Left renal cortex interstitium (tissue), 4 donors: Measurements from ENCODE around the gene RDH11. TPM values are rescaled to one million over a fixed set of nuclear protein-coding genes. Genes with fewer than 3 reads are reported as not detected.
"Not testable (repeated sequence)": the region's sequence is repeated elsewhere in the genome, so short reads cannot be mapped to it uniquely, and the experiment has no call there.

Source experiments
- DNase-seq, 4 donors: peaks; one replicate each; pipeline ENCODE4 v3.0.0-alpha.2; 2013; ENCODE audit warnings: low read depth in 4 of 4, low spot score in 2 of 4, missing footprints in 1 of 4
- polyA plus RNA-seq, 4 donors: library from polyadenylated mRNA; unstranded; fragments of 120-200 nt; gene quantifications; one replicate each; pipeline ENCODE4 v1.2.1, GENCODE V29; 2013; ENCODE audit not compliant: insufficient read length in 4 of 4

Gene RDH11
- polyA plus RNA-seq, 4 donors: 96.0 to 120 (median 104) TPM

DNA sequence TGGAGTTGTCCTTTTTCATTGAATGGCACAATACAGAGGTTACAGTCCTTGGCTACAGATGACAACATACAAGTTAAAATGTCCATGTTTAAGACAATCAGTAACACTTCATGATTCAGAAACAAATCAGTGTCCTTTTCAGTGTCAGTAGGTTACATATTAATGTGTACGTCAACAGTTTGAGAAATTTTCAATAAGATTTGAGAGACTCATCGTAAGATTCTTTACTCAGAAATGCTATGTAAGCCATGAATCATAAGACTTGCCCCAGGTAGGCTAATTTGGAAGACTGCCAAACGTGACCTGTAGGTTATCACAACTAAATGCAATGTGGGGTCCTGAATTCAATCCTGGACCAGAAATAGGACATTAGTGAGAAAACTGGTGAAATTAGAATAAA is 9.6 kb upstream of the RDH11 start:
- no peak for DNase-seq

DNA sequence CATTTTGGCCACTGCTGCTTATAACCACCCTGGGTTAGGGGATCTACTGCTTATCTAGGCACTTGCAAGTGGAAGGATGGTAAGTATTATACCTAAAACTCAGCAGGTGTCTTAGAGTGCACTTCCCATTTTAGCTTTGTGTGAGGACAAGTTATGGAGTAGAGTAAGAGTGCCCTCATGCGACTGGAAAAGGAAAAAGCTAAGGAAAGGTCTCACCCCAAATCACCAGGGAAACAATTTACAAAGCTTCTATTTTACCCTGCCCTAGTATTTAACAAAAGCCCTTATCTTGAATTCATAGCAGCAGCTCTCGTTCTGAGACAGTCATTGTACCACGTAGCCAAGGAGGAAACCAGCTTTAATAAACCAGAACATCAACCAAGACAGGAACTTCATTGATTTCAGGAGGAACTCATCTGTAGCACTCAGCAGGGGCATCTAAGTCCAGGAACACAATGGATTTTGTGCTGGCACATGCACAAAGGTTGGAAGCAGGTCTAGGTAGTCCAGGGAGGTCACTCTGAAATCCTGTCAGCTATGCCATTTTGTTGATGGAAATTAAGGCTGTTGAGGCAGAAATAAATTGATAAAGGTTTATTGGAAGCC is 9.0 kb upstream of the RDH11 start:
- peak in 2 of 4 donors; percentile 34 to 48 for DNase-seq

- DNase-seq: no peak
These were observed 8.4 kb upstream of the RDH11 start for GRCh38 chr14:67703997-67704396.

DNA sequence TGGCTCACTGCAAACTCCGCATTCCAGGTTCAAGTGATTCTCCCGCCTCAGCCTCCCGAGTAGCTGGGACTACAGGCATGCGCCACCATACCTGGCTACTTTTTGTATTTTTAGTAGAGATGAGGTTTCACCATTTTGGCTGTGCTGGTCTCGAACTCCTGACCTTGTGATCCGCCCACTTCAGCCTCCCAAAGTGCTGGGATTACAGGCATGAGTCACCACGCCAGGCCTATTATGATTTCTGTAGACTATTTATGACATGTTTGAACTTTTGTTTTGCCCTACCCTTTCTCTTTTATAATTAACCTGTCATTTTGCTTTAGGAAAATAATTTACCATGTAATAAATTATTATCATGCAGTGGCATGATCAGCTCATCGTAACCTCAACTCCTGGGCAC is 5.9 kb upstream of the RDH11 start, which contains the start of gene RDH12:
Gene RDH12 (plus strand): TSS at position 395 of the 400 bp plus-strand sequence. CDS start 20,757 bp downstream, outside the sequence.
- DNase-seq: not testable (repeated sequence)

- DNase-seq: no peak
These were observed 2.6 kb upstream of the RDH11 start for GRCh38 chr14:67698179-67698578.

DNA sequence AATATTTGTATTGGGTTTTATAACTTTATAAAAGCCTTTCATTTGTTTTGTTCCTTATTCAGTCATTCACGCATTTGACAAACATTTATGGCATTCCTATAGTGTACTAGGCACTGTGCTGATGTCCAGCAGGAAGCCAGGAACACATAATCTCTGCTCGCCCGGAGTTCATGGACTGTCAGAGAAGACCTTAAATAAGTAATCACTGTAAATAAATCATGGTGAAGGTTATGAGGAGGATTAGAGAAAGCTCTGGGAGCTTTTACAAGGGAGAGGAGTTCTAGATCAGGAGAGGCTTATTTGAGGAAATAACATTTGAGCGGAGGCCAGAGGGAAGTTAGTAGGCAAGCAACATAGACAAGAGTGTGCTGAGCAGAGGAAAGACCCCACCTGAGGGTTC is 1.4 kb upstream of the RDH11 start:
- DNase-seq: no peak

DNA sequence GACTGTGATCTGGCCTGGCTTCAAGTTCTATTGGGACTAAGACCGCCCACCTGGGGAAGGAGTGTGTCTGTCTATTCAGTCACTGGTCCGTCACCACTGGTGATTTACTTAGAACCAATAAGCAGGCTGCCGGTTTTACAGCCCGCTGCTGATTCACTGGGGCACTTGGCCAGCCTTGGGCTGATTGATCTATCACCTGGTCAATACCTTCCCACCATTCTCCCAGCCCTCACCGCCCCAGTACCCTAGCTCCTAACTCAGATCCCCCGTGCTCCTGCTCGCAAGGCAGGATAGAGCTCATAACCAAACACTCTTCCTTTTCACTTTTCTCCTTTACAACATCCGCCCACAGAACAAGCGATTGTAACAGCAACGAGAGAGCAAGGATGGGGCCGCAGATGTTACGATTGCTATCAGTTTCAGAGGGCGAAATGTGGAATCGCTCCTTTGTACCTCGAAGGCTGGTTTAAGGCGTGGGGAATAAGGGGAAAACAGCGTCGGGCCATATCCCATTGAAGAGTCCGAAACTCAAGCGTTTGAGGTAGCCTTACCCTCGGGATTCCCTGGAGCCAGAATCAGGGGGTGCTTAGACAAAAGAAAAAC is 672 bp downstream of the RDH11 start:
- DNase-seq: peak in 3 of 4 donors; percentile 26 to 63 (median 54)

- DNase-seq: no peak
These were observed 5.6 kb downstream of the RDH11 start for GRCh38 chr14:67690011-67690410.

- no peak for DNase-seq
These were observed 11.7 kb downstream of the RDH11 start for GRCh38 chr14:67683842-67684241.

DNA sequence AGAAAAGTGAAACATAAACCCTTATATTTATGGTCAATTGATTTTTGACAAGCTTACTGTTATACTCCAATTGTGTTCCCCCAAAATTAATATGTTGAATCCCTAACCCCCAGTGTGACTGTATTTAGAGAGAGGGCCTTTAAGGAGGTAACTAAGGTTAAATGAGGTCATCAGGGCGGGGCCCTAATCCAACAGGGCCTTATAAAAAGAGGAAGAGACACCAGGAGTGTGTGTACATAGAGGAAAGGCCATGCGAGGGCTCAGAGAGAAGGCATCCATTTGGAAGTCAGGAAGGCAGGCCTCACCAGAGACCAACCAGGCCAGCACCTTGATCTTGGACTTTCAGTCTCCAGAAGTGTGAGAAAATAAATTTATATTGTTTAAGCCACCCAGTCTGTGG is 14.6 kb downstream of the RDH11 start:
- DNase-seq: no peak

DNA sequence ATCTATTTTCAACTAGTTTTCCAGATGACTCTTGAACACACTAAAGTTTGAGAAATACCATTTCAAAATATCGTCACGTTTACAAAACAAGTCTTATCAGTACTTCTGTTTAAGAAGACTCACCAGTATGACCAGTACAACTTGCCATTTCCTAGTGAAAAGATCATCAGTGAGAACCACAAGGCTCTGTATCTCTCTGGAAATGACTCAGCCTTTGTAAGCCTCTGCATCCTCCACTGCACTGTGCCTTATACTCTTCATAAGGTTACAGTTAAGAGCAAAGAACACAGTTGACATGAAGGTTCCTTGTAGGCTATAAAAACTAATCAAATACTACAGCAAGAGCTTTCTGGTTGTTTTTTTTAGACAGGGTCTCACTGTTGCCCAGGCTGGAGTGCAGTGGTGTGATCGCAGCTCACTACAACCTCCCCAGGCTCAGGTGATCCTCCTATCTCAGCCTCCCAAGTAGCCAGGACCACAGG is 15.4 kb downstream of the RDH11 start:
- no peak for DNase-seq

DNA sequence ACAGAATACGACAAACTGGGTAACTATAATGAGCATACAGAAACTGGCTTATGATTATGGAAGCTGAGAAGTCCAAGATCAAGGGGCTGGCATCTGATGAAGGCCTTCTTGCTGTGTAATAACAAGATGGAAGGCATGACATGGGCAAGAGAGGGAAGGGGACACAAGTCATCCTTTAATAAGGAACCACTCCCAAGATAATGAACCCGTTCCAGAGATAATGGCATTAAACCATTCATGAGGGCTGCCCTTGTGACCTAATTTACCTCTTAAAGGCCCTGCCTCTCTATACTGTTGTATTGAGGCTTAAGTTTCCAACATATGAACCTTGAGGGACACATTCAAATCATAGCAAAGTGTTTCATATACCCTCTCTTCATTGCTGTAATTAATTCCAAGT is 16.6 kb downstream of the RDH11 start:
- DNase-seq: no peak

GRCh38 chr14:67675219-67675582 is 20.4 kb downstream of the RDH11 start:
- DNase-seq: no peak

GRCh38 chr14:67674480-67675218 is 20.9 kb downstream of the RDH11 start, which contains the start of gene VTI1B:
Gene VTI1B, minus strand, starts transcription at chr14:67674632. Its CDS starts 143 bp downstream, at chr14:67674489.
- DNase-seq: peak; percentile 80 to 91 (median 84)

GRCh38 chr14:67674139-67674479 is 21.5 kb downstream of the RDH11 start:
- peak in 3 of 4 donors; percentile 45 to 70 (median 54) for DNase-seq

DNA sequence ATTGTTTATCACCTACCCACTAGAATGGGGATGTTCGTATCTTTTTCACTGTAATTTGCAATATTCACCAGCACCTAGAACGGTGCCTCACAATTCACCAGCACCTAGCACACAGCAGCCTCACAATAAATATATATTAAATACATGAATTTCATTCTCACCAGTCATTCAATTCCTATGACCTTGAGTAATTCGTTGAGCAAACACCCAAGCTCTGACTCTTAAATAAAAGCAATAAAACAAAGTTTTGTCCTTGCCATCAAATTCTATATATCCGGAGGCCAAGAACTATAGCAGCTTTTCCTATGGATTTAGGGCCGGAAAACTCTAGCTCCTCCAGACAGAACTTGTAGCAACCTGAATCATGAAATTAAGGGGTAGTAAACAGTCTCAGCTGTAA is 22.1 kb downstream of the RDH11 start:
- no peak for DNase-seq

GRCh38 chr14:67668559-67668958 is 27.0 kb downstream of the RDH11 start:
- no peak for DNase-seq

- peak in 1 of 4 donors; percentile 52 for DNase-seq
These were observed 28.7 kb downstream of the RDH11 start for GRCh38 chr14:67666750-67667449.

DNA sequence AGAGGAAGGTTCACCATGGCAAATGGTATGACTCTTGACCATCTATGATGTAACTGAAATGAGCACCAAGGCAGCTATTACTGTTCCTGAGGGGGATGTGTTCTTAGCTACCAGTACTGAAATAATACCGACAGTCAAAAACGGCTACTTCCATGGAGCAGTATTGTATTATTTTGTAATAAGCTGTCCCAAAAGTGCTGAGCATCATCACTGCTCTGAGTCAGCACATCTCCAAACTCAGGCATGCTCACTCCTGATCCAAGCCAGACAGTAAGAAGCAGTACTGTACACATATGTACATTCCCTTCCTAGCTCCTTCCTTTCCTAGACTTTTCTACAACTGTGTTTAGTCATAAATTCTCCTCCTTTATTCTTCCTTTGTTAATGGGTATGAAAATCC is 29.7 kb downstream of the RDH11 start:
- no peak for DNase-seq

DNA sequence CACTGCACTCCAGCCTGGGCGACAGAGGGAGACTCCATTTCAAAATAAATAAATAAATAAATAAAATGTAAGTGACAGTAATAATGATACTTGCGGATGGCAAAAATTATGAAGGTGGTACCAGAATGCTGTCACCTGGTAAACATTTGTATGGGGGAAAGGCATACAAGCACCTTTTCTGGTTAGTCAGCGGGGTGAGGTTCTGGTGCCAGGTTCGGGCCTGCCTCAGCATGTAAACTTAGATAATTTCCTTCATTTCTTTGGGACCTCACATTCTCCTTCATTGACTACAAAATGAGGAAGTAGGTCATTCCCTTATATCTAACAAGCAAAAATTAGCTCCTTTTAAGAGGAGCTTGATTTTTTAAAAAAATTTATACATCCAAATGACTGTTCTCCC is 31.9 kb downstream of the RDH11 start:
- no peak for DNase-seq

DNA sequence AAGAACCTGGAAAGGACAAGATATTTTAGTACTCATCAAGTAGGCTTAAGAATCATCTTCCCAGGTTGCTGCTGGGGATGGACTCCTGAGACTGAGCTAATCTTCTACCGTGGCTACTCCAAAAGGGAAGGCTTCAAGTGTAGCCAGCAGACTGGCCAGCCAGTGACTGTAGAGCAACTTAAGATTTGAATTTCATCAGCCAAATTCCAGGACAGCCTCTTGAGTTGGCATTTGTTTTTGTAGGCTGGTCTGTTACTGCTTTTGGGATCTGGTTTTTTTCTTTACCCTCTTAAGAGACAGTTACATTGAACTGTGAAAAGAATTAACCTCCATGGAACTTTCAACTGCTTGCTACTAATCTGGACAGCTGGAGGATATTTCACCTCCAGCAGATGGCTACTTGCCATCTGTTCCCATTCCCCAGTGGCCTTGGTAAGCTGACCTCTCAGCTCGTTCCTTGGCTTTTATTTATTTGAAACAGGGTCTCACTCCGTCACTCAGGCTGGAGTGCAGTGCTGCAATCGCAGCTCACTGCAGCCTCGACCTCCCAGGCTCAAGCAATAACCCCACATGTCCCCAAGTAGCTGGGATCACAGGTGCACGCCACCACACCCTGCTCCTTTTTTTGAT is 41.8 kb downstream of the RDH11 start:
- DNase-seq: no peak
